Fibroblast of mammary gland (primary cell): Measurements from ENCODE around the gene CMTM2.
"Not testable (repeated sequence)": the region's sequence is repeated elsewhere in the genome, so short reads cannot be mapped to it uniquely, and the experiment has no call there.

Experiments used
- DNase-seq: peaks from one replicate; pipeline ENCODE4 v3.0.0-alpha.2; 2010; ENCODE audit warnings: low read depth
- H3K4me3 ChIP-seq: 2 replicates; pipeline ENCODE4 v1.5.1; 2011; ENCODE audit warnings: low read depth, mild to moderate bottlenecking, low read length, moderate library complexity; ENCODE audit not compliant: control insufficient read depth
- TF ChIP-seq, protein P1 (sequence below): conservative IDR thresholded peaks from 2 replicates; pipeline ENCODE4 v1.5.1; 2011; ENCODE audit warnings: low read depth, low read length, inconsistent platforms; ENCODE audit not compliant: control insufficient read depth, insufficient read depth

CMTM2 gene

DNA sequence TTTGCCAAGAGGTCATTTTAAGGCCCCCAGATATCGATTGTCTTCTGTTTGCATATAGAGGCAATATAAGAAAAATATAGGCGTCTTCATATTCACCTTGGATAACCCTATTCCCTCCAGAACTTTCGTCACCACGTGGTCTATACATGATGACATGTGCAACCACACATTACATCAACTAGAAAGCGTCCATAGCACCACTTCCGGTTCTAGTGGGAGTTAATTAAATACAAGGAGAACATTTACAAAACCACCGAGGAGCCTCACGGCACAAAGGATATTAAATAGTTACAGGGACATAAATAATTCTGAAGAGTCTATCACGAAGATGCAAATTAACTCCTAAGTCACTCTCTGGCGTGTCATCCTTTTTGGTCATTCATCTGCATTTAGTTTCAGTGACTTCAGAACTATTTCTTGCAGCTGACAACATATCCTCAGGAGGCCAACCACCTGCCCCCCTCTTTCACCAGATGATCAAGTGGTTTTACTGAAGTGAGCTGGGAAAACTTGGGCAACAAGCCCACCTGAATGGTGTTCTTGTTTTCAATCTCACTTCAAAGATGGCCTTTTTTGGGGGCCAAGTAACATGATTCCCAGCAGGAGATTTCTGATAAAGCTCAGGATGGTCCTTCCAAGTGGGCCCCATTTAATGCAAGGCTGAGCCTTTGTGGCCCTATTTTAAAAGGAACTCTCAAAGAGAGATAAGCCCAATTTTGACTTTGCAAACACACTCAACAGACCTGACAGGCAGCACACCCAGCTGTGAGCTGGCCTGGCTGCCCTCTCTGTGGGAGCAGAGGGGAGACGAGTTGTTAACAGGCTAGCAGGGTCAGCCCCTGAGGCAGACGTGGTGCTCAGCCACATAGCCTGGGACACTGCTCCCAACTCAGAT, 40.5 kb downstream of the CMTM2 start:
- DNase-seq: peak; percentile 93

DNA sequence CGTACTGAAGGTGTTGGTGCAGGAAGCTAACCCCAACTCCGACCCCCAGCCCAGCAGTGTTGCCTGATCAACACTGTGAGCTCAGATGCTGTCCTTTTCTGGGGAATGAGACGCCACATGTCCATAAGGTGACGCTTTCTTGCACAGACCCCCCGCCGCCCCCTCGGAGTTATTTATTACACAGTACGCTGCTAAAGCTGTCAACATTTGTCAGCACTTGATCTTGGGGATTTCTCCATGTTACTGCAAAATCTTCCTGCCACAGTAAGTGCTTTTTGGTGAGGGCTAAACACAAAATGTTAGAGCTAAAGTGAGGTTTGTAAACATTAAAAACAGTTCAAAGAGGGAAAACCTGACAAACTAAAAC, 41.1 kb downstream of the CMTM2 start:
- TF ChIP-seq, protein P1, sequence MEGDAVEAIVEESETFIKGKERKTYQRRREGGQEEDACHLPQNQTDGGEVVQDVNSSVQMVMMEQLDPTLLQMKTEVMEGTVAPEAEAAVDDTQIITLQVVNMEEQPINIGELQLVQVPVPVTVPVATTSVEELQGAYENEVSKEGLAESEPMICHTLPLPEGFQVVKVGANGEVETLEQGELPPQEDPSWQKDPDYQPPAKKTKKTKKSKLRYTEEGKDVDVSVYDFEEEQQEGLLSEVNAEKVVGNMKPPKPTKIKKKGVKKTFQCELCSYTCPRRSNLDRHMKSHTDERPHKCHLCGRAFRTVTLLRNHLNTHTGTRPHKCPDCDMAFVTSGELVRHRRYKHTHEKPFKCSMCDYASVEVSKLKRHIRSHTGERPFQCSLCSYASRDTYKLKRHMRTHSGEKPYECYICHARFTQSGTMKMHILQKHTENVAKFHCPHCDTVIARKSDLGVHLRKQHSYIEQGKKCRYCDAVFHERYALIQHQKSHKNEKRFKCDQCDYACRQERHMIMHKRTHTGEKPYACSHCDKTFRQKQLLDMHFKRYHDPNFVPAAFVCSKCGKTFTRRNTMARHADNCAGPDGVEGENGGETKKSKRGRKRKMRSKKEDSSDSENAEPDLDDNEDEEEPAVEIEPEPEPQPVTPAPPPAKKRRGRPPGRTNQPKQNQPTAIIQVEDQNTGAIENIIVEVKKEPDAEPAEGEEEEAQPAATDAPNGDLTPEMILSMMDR: no peak
- no peak for DNase-seq
- no peak overlapping the region for H3K4me3 ChIP-seq

More for the DNA sequence above, 40.5 kb downstream of the CMTM2 start:
- TF ChIP-seq, protein P1: no peak
- no peak overlapping the region for H3K4me3 ChIP-seq

DNA sequence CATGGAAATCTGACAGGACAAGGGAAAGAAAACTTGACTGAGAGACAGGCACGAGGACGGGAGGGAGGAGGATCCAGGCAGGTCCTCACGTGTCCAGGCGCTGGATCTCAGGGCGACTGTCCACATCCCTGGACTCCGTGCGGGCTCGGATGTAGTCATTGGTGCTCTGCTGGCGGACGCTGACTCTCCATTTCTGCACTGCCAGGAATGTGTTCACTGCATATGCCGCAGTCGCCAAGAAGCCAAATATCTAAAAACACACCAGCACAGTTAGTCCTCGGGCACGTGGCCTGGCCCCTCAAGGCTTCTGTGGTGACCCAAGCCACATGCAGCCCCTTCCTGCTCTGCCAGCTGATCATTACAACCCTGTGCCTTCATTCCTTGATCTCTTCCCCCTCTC, 42.7 kb downstream of the CMTM2 start:
- H3K4me3 ChIP-seq: no peak overlapping the region
- TF ChIP-seq, protein P1: no peak
- DNase-seq: no peak

DNA sequence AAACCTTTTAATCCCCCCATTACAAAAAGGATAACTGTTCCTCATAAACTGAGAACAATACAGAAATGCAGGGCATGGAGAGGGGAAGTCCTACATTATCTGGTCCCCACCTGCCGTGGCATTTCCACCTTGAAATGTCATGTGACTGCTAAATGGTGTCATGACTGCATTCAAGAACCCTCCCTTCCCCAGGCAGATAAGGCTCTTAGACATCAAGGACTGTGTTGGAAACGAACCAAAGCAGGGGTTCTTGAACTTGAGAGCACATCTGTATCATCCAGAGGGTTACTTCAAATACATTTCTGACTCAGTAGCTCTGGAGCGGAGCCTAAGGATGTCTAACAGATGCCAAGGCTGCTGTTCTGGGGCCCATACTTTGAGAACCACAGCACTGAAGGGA, 43.6 kb downstream of the CMTM2 start:
- H3K4me3 ChIP-seq: no peak overlapping the region
- TF ChIP-seq, protein P1: no peak
- DNase-seq: peak; percentile 63

DNA sequence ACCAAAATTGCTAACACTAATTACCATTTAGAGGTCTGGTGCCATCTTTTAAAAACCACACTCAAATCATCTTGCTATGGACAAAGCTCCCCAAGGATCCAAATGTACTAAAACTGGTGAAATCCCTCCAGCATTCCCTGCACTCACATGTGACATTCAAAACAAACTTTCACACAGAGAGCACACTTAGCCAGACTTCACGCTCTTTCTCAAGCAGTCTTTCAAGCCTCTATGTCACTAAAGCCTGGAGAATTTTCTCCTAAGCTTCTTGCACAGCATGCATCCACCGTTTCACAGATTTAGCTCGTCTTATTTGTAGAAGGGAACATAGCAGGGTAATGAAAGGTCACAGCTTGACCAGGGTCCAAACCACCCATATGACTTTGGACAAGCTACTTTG, 44.5 kb downstream of the CMTM2 start:
- H3K4me3 ChIP-seq: no peak overlapping the region
- peak; percentile 25 for DNase-seq
- TF ChIP-seq, protein P1: no peak

DNA sequence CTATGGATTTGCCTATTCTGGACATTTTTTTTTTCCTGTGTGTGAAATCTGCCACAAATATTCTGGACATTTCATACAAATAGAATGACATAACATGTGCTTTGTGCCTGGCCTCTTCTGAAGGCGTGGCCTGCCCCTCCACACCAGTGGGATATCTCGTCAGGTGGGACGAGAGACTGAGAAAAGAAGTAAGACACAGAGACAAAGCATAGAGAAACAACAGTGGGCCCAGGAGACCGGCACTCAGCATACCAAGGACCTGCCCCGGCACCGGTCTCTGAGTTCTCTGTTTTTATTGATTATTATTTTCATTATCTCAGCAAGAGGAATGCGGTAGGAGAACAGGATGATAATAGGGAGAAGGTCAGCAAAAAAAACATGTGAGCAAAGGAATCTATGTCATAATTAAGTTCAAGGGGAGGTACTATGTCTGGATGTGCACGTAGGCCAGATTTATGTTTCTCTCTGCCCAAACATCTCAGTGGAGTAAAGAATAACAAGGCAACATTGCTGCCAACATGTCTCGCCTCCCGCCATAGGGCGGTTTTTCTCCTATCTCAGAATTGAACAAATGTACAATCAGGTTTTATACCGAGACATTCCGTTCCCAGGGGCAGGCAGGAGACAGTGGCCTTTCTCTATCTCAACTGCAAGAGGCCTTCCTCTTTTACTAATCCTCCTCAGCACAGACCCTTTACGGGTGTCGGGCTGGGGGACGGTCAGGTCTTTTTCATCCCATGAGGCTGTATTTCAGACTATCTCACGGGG, 48.5 kb downstream of the CMTM2 start:
- DNase-seq, H3K4me3 ChIP-seq: not testable (repeated sequence)

DNA sequence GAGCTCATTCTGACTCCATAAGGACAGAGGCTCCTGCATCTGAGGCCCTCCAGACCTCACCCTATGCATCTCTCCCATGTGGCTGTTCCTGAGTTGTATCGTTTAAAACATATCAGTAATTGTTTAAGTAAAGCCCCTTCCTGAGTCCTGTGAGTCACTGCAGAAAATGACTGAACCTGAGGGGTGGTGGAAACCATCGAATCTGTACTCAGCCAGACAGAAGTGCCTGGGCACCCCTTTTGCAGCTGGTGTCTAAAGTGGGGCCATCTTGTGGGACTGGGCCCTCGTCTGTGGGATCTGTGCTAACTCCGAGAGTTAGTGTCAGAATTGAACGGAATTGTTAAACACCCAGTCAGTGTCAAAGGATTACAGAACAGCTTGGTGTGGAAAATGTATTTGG, 50.6 kb downstream of the CMTM2 start:
- H3K4me3 ChIP-seq: no peak overlapping the region
- DNase-seq: no peak
- TF ChIP-seq, protein P1: no peak

DNA sequence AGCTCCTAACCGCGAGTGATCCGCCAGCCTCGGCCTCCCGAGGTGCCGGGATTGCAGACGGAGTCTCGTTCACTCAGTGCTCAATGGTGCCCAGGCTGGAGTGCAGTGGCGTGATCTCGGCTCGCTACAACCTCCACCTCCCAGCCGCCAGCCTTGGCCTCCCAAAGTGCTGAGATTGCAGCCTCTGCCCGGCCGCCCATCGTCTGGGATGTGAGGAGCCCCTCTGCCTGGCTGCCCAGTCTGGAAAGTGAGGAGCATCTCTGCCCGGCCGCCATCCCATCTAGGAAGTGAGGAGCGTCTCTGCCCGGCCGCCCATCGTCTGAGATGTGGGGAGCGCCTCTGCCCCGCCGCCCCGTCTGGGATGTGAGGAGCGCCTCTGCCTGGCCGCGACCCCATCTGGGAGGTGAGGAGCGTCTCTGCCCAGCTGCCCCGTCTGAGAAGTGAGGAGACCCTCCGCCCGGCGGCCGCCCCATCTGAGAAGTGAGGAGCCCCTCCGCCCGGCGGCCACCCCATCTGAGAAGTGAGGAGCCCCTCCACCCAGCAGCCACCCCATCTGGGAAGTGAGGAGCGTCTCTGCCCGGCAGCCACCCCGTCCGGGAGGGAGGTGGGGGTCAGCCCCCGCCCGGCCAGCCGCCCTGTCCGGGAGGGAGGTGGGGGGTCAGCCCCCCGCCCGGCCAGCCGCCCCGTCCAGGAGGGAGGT, 51.4 kb downstream of the CMTM2 start:
- not testable (repeated sequence) for DNase-seq, H3K4me3 ChIP-seq

DNA sequence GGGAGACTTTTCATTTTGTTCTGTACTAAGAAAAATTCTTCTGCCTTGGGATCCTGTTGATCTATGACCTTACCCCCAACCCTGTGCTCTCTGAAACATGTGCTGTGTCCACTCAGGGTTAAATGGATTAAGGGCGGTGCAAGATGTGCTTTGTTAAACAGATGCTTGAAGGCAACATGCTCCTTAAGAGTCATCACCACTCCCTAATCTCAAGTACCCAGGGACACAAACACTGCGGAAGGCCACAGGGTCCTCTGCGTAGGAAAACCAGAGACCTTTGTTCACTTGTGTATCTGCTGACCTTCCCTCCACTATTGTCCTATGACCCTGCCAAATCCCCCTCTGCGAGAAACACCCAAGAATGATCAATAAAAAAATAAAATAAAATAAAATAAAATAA, 52.3 kb downstream of the CMTM2 start:
- DNase-seq, H3K4me3 ChIP-seq: not testable (repeated sequence)
